Calu3 (cell line): ENCODE data around the gene VWF. TPM values are rescaled to one million over a fixed set of nuclear protein-coding genes. Genes with fewer than 3 reads are reported as not detected.

Experiments
- BruUV-seq: library from RNA; stranded (reverse); fragments of 400-500 nt; replicated peaks from 2 replicates; lab custom pipeline; 2021; lab: Mats Ljungman, UMichigan
- CTCF ChIA-PET: fragments of 300-600 bp; sonication (Branson Sonifier 250); formaldehyde crosslinking; loops from one replicate; lab custom pipeline; 2022; ENCODE audit warnings: antibody characterized with exemption; lab: Charles Lee
- DNase-seq: peaks from one replicate; pipeline ENCODE4 v3.0.0; 2022
- H3K27ac Mint-ChIP-seq: one replicate; pipeline ENCODE4 v1.8.0; 2022; ENCODE audit warnings: mixed read lengths; ENCODE audit not compliant: unreplicated experiment
- H3K27me3 Mint-ChIP-seq: one replicate; pipeline ENCODE4 v1.8.0; 2022; ENCODE audit warnings: mixed read lengths; ENCODE audit not compliant: unreplicated experiment
- H3K36me3 Mint-ChIP-seq: one replicate; pipeline ENCODE4 v1.8.0; 2022; ENCODE audit warnings: mild to moderate bottlenecking, moderate library complexity, mixed read lengths; ENCODE audit not compliant: insufficient read depth, unreplicated experiment
- H3K4me1 Mint-ChIP-seq: one replicate; pipeline ENCODE4 v1.8.0; 2022; ENCODE audit warnings: mild to moderate bottlenecking, low read depth, mixed read lengths; ENCODE audit not compliant: unreplicated experiment
- H3K4me3 Mint-ChIP-seq: one replicate; pipeline ENCODE4 v1.8.0; 2022; ENCODE audit warnings: mild to moderate bottlenecking, low read depth, moderate library complexity, mixed read lengths; ENCODE audit not compliant: unreplicated experiment
- H3K9me3 Mint-ChIP-seq: one replicate; pipeline ENCODE4 v1.8.0; 2022; ENCODE audit warnings: low read depth, mixed read lengths; ENCODE audit not compliant: unreplicated experiment
- CTCF ChIP-seq: fragments of 200-600 bp; IDR thresholded peaks from one replicate; pipeline ENCODE4 v1.8.0; 2022; ENCODE audit warnings: antibody characterized with exemption; ENCODE audit not compliant: unreplicated experiment
- intact Hi-C: fragments of 100-400 bp; cut with micrococcal nuclease; formaldehyde crosslinking; loops from one replicate; pipeline ENCODE4 v1.10.0; 2022; ENCODE audit not compliant: unreplicated experiment
- total RNA-seq: library from RNA; stranded (reverse); gene quantifications from 2 replicates; pipeline ENCODE4 v1.2.3, GENCODE V29; 2022

The VWF gene
- total RNA-seq, 1 experiment from 2014 or later = not detected

DNA sequence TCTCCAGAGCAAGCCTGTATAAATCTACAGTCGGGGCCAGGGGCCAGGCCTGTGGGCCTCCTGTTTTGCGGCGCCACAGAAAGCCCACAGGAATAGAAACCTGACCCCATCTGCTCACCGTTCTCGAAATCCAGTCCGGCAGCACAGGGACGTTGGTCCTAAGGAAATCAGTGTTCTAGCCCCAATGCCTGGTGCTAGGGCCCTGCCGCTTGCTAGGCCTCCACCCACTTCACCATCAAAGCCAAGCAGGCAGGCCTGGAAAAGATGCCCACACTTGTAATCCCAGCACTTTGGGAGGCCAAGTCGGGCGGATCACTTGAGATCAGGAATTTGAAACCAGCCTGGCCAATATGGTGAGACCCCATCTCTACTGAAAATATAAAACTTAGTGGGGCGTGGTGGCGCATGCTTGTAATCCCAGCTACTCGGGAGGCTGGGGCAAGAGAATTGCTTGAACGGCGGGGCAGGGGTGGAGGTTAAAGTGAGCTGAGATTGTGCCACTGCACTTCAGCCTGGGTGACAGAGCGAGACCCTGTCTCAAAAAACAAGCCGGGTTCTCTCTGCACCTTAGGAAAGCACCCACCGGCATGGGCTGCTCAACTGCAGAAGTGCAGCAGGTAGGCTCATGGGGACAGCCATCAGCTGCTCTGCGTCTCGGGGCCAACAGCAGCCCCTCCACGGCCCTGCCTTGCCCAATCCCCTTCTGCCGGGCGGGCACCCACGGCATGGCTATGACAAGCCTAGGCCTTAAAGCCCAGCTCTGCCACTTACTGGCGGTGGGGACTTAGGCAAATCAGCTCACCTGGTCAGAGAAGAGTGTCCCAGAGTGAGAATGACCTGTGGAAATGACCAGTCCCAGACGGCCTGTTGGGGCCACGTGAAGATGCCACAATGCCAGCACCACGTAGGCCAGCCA is 47.4 kb downstream of the VWF start:
- H3K4me3 Mint-ChIP-seq = no peak overlapping the region
- BruUV-seq = no TSS peak
- intact Hi-C loops = no loop called here
- no peaks in the 10 kb centered on the region for H3K36me3 Mint-ChIP-seq
- CTCF ChIA-PET = no interaction called here
- H3K9me3 Mint-ChIP-seq = no peaks in the 10 kb centered on the region
- H3K27me3 Mint-ChIP-seq = peaks cover 33% of the 10 kb centered on the region
- no peak for DNase-seq
- no peaks in the 10 kb centered on the region for H3K4me1 Mint-ChIP-seq
- no peak for TF ChIP-seq CTCF
- H3K27ac Mint-ChIP-seq = no peak overlapping the region

DNA sequence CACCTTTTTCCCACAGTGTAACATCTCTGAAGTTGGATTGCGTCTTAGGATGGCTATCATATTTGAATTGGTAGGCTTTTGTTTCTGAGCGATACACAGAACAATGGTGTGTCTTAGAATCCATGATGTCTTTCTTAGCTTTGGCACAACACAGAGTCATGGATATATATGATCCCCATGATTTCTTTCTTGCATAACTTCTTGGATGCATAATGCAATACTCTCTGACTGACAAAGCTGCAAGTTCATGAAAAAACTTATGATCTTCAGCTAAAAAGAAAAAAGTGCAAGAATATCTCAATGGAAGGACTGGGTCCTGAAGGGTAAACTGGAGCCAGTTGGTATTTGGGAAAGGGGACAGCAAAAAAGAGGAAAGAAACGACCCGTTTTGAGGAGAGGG is 48.1 kb downstream of the VWF start:
- H3K9me3 Mint-ChIP-seq = no peaks in the 10 kb centered on the region
- no TSS peak for BruUV-seq

DNA sequence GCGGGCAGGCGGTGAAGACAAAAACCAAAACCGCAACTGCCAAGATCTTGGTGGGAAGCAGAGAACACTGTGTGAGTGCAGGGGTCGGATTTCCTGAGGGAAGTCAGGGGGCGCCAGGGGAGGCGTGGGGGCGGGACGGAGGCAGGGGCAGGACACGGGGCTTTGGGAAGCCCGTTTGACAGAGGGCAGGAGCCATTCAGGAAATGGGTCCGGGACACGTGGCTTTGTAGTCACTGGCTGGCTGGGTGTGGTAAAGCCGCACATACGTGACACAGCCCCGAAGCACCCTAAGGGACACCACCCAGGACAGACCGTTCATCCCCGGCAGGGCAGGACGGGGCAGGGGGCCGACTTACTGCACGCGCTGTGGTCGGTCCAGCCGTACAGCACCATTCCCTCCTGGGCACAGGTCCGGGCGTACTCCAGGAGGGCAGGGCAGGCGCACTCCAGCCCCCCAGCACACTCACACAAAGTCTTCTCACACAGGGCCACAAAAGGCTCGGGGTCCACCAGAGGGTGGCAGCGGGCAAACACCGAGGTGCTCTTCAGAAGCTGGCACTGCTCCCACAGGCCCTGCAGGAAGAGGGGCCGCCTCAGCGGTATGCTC is 49.4 kb downstream of the VWF start:
- no peak for TF ChIP-seq CTCF

More for the DNA sequence above, 48.1 kb downstream of the VWF start:
- no peaks in the 10 kb centered on the region for H3K36me3 Mint-ChIP-seq
- peaks cover 33% of the 10 kb centered on the region for H3K27me3 Mint-ChIP-seq
- no peaks in the 10 kb centered on the region for H3K4me1 Mint-ChIP-seq
- CTCF ChIA-PET = no interaction called here
- H3K27ac Mint-ChIP-seq = no peak overlapping the region
- DNase-seq = no peak
- TF ChIP-seq CTCF = no peak
- no peak overlapping the region for H3K4me3 Mint-ChIP-seq
- intact Hi-C loops = no loop called here

GRCh38 chr12:6074427-6074826 is 50.0 kb downstream of the VWF start:
- BruUV-seq = no TSS peak
- no peaks in the 10 kb centered on the region for H3K4me1 Mint-ChIP-seq
- CTCF ChIA-PET = interaction anchor here (0.7 kb wide), 2 partner anchors 36 to 114 kb away, joined by 3 to 7 read pairs; no protein-coding TSS in a partner anchor

More for the DNA sequence above, 49.4 kb downstream of the VWF start:
- Mint-ChIP-seq H3K4me3 (no peak overlapping the region), H3K4me1 (no peaks in the 10 kb centered on the region), H3K27me3 (peaks cover 33% of the 10 kb centered on the region), H3K27ac (no peak overlapping the region), H3K36me3 (peaks cover 5% of the 10 kb centered on the region), H3K9me3 (no peaks in the 10 kb centered on the region)
- CTCF ChIA-PET = interaction anchor here (0.7 kb wide), 1 partner anchor 114 kb away, joined by 3 read pairs; no protein-coding TSS in a partner anchor
- intact Hi-C loops = no loop called here
- no peak for DNase-seq
- BruUV-seq = no TSS peak

More at GRCh38 chr12:6074427-6074826, 50.0 kb downstream of the VWF start:
- no peak for DNase-seq
- H3K27ac Mint-ChIP-seq = no peak overlapping the region
- no peaks in the 10 kb centered on the region for H3K9me3 Mint-ChIP-seq
- peaks cover 5% of the 10 kb centered on the region for H3K36me3 Mint-ChIP-seq
- intact Hi-C loops = no loop called here
- H3K27me3 Mint-ChIP-seq = peaks cover 33% of the 10 kb centered on the region
- H3K4me3 Mint-ChIP-seq = no peak overlapping the region
- no peak for TF ChIP-seq CTCF
